SK-N-SH treated with all-trans-retinoic acid at 6 μM for 48 hours (cell line): Measurements from ENCODE around the gene SNAP25.

Experiments used
- ATAC-seq: fragments of 200-7000 bp; cut with Tn5 transposase; 3 replicates; pipeline ENCODE4 v1.9.1; 2020; ENCODE audit warnings: mild to moderate bottlenecking, moderate library complexity
- ARNTL ChIP-seq: fragments of 450-650 bp; formaldehyde crosslinking; IDR thresholded peaks from 2 replicates; pipeline ENCODE4 v1.5.0; 2020; ENCODE audit warnings: low read depth, mild to moderate bottlenecking, moderate library complexity, borderline replicate concordance
- BACH2 ChIP-seq: fragments of 250-450 bp; sonication (Bioruptor Pico); IDR thresholded peaks from 2 replicates; pipeline ENCODE4 v1.9.0; 2021; ENCODE audit warnings: mild to moderate bottlenecking, borderline replicate concordance
- CREB5 ChIP-seq: fragments of 250-450 bp; sonication (Bioruptor Pico); IDR thresholded peaks from 2 replicates; pipeline ENCODE4 v1.5.1; 2020; ENCODE audit warnings: low read depth, mild to moderate bottlenecking, moderate library complexity
- CSDC2 ChIP-seq: fragments of 250-450 bp; sonication (Bioruptor Pico); IDR thresholded peaks from 2 replicates; pipeline ENCODE4 v1.5.0; 2020; ENCODE audit warnings: mild to moderate bottlenecking, moderate library complexity
- CSRNP3 ChIP-seq: fragments of 250-450 bp; sonication (Bioruptor Pico); IDR thresholded peaks from 2 replicates; pipeline ENCODE4 v1.5.1; 2021; ENCODE audit warnings: mild to moderate bottlenecking, moderate library complexity
- ESRRG ChIP-seq: fragments of 250-450 bp; sonication (Bioruptor Pico); IDR thresholded peaks from 2 replicates; pipeline ENCODE4 v1.6.1; 2021; ENCODE audit warnings: mild to moderate bottlenecking
- GLIS3 ChIP-seq: fragments of 250-450 bp; sonication (Bioruptor Pico); IDR thresholded peaks from 2 replicates; pipeline ENCODE4 v1.5.0; 2020; ENCODE audit warnings: mild to moderate bottlenecking, moderate library complexity
- ISL1 ChIP-seq: fragments of 250-450 bp; sonication (Bioruptor Pico); IDR thresholded peaks from 2 replicates; pipeline ENCODE4 v2.1.2; 2022; ENCODE audit warnings: mild to moderate bottlenecking, moderate library complexity
- OSR1 ChIP-seq: fragments of 250-450 bp; sonication (Bioruptor Pico); IDR thresholded peaks from 2 replicates; pipeline ENCODE4 v1.8.0; 2022; ENCODE audit warnings: moderate library complexity, mild to moderate bottlenecking, inconsistent platforms
- PPARA ChIP-seq: fragments of 250-450 bp; sonication (Bioruptor Pico); IDR thresholded peaks from 2 replicates; pipeline ENCODE4 v1.5.0; 2020; ENCODE audit warnings: mild to moderate bottlenecking, borderline replicate concordance
- RARB ChIP-seq: fragments of 250-450 bp; sonication (Bioruptor Pico); IDR thresholded peaks from 2 replicates; pipeline ENCODE4 v1.8.0; 2021; ENCODE audit warnings: mild to moderate bottlenecking, moderate library complexity
- SNAI2 ChIP-seq: fragments of 250-450 bp; sonication (Bioruptor Pico); IDR thresholded peaks from 2 replicates; pipeline ENCODE4 v1.5.0; 2020; ENCODE audit warnings: mild to moderate bottlenecking, moderate library complexity
- TCF4 ChIP-seq: fragments of 250-450 bp; sonication (Bioruptor Pico); IDR thresholded peaks from 2 replicates; pipeline ENCODE4 v1.8.0; 2021; ENCODE audit warnings: mild to moderate bottlenecking, moderate library complexity, borderline replicate concordance
- TOX ChIP-seq: fragments of 250-450 bp; sonication (Bioruptor Pico); IDR thresholded peaks from 2 replicates; pipeline ENCODE4 v1.8.0; 2021; ENCODE audit warnings: mild to moderate bottlenecking, moderate library complexity, borderline replicate concordance
- ZC3H10 ChIP-seq: fragments of 250-450 bp; sonication (Bioruptor Pico); IDR thresholded peaks from 2 replicates; pipeline ENCODE4 v1.5.1; 2021; ENCODE audit warnings: mild to moderate bottlenecking, moderate library complexity
- ZFP3 ChIP-seq: fragments of 250-450 bp; sonication (Bioruptor Pico); IDR thresholded peaks from 2 replicates; pipeline ENCODE4 v1.5.0; 2020; ENCODE audit warnings: mild to moderate bottlenecking, moderate library complexity
- ZFP30 ChIP-seq: fragments of 450-650 bp; formaldehyde crosslinking; IDR thresholded peaks from 2 replicates; pipeline ENCODE4 v1.5.0; 2022; ENCODE audit warnings: mild to moderate bottlenecking, moderate library complexity
- ZNF565 ChIP-seq: fragments of 450-650 bp; formaldehyde crosslinking; conservative IDR thresholded peaks from 2 replicates; pipeline ENCODE4 v1.5.0; 2020; ENCODE audit warnings: low read depth, mild to moderate bottlenecking, moderate library complexity
- ZNF8 ChIP-seq: fragments of 450-650 bp; formaldehyde crosslinking; IDR thresholded peaks from 2 replicates; pipeline ENCODE4 v1.5.0; 2020; ENCODE audit warnings: mild to moderate bottlenecking, moderate library complexity
- TF ChIP-seq, protein P1 (sequence below): fragments of 250-450 bp; sonication (Bioruptor Pico); IDR thresholded peaks from 2 replicates; pipeline ENCODE4 v1.5.0; 2020; ENCODE audit warnings: mild to moderate bottlenecking, moderate library complexity
- TF ChIP-seq, protein P2 (sequence below): fragments of 250-450 bp; sonication (Bioruptor Pico); IDR thresholded peaks from 2 replicates; pipeline ENCODE4 v1.8.0; 2020; ENCODE audit warnings: mild to moderate bottlenecking, moderate library complexity, borderline replicate concordance
- TF ChIP-seq, protein P3 (sequence below): fragments of 250-450 bp; sonication (Bioruptor Pico); IDR thresholded peaks from 2 replicates; pipeline ENCODE4 v1.8.0; 2021; ENCODE audit warnings: low read depth, mild to moderate bottlenecking, moderate library complexity, borderline replicate concordance

The SNAP25 gene

DNA sequence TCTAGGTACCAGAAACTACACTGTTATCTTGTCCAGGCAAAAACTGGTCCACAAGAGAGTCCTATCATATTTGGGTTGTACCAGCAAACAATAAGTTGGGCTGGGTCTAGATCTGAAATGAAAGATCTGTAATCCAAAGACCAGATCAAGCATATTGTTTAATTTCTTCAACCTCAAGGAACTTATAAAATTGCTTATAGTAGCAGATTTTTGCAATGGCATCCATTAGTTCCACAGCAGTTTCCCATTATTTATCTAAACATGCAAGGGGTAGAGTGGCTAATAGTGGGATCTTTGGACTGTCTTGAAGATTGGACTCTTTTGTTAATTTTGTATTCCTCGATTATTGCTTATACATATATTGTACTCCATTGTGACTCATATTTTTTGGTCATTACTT, 40.5 kb upstream of the SNAP25 start:
- ATAC-seq = no peak
- TF ChIP-seq, protein P1, sequence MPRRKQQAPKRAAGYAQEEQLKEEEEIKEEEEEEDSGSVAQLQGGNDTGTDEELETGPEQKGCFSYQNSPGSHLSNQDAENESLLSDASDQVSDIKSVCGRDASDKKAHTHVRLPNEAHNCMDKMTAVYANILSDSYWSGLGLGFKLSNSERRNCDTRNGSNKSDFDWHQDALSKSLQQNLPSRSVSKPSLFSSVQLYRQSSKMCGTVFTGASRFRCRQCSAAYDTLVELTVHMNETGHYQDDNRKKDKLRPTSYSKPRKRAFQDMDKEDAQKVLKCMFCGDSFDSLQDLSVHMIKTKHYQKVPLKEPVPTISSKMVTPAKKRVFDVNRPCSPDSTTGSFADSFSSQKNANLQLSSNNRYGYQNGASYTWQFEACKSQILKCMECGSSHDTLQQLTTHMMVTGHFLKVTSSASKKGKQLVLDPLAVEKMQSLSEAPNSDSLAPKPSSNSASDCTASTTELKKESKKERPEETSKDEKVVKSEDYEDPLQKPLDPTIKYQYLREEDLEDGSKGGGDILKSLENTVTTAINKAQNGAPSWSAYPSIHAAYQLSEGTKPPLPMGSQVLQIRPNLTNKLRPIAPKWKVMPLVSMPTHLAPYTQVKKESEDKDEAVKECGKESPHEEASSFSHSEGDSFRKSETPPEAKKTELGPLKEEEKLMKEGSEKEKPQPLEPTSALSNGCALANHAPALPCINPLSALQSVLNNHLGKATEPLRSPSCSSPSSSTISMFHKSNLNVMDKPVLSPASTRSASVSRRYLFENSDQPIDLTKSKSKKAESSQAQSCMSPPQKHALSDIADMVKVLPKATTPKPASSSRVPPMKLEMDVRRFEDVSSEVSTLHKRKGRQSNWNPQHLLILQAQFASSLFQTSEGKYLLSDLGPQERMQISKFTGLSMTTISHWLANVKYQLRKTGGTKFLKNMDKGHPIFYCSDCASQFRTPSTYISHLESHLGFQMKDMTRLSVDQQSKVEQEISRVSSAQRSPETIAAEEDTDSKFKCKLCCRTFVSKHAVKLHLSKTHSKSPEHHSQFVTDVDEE (CRISPR knock-in tag) = no peak
- TF ChIP-seq ZC3H10 (CRISPR knock-in tag) (no peak), ZNF565 (CRISPR knock-in tag) (no peak), CREB5 (no peak), ZFP30 (no peak), GLIS3 (no peak)
- TF ChIP-seq, protein P2, sequence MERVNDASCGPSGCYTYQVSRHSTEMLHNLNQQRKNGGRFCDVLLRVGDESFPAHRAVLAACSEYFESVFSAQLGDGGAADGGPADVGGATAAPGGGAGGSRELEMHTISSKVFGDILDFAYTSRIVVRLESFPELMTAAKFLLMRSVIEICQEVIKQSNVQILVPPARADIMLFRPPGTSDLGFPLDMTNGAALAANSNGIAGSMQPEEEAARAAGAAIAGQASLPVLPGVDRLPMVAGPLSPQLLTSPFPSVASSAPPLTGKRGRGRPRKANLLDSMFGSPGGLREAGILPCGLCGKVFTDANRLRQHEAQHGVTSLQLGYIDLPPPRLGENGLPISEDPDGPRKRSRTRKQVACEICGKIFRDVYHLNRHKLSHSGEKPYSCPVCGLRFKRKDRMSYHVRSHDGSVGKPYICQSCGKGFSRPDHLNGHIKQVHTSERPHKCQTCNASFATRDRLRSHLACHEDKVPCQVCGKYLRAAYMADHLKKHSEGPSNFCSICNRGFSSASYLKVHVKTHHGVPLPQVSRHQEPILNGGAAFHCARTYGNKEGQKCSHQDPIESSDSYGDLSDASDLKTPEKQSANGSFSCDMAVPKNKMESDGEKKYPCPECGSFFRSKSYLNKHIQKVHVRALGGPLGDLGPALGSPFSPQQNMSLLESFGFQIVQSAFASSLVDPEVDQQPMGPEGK (CRISPR knock-in tag) = no peak
- TF ChIP-seq, protein P3, sequence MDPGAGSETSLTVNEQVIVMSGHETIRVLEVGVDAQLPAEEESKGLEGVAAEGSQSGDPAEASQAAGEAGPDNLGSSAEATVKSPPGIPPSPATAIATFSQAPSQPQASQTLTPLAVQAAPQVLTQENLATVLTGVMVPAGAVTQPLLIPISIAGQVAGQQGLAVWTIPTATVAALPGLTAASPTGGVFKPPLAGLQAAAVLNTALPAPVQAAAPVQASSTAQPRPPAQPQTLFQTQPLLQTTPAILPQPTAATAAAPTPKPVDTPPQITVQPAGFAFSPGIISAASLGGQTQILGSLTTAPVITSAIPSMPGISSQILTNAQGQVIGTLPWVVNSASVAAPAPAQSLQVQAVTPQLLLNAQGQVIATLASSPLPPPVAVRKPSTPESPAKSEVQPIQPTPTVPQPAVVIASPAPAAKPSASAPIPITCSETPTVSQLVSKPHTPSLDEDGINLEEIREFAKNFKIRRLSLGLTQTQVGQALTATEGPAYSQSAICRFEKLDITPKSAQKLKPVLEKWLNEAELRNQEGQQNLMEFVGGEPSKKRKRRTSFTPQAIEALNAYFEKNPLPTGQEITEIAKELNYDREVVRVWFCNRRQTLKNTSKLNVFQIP (CRISPR knock-in tag) = no peak

- no peak for ATAC-seq
- no peak for TF ChIP-seq OSR1 (CRISPR knock-in tag)
- TF ChIP-seq, protein P1 (CRISPR knock-in tag) = no peak
These were observed 39.8 kb upstream of the SNAP25 start for GRCh38 chr20:10178727-10179313.

DNA sequence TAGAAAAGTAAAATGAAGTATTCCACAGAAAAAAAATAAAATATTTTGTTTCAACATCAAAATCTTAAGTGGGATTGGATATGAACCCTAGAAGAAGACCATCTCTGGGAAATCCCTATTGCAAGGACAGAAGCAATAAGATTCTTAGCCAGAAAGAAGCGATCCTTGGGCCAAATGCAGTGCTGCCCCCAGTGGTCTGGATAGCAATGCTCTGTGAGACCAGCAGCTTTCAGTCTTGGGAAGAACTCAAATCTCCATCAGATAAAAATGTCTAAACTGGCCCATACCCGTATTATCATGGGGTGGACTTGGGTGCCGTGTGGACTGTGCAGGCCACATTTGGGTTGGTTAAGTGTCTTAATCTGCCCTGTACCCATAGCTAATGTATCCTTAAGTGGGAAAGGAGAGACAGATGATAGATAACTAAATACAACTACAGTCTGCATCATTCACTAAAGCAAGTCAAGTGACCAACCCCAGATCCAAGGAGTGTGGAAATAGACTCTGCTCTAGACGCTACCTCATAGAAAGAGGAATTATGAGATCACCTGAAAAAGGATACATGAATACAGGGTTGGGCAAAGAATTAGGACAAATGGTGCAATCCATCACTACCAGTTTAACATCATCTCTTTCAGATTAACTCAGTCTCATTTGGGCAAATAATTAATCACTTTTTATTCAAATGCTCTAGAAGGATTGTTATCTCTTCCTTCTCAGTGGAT, 38.9 kb upstream of the SNAP25 start:
- TF ChIP-seq OSR1 (CRISPR knock-in tag) (no peak), CSRNP3 (CRISPR knock-in tag) (no peak), ESRRG (CRISPR knock-in tag) (no peak), RARB (CRISPR knock-in tag) (no peak), TCF4 (CRISPR knock-in tag) (no peak), CSDC2 (CRISPR knock-in tag) (no peak), SNAI2 (CRISPR knock-in tag) (no peak), ZFP30 (no peak), TOX (CRISPR knock-in tag) (no peak), BACH2 (no peak), ARNTL (CRISPR knock-in tag) (no peak), PPARA (CRISPR knock-in tag) (no peak), ZNF565 (CRISPR knock-in tag) (no peak), ISL1 (CRISPR knock-in tag) (no peak), ZNF8 (no peak), ZFP3 (CRISPR knock-in tag) (no peak), ZC3H10 (CRISPR knock-in tag) (no peak), GLIS3 (no peak)
- TF ChIP-seq, protein P1 (CRISPR knock-in tag) = no peak
- peak; percentile 77 for ATAC-seq
